Esophagus muscularis mucosa (tissue), 3 donors: ENCODE data around the gene PTPN6.
"Not testable (repeated sequence)": the region's sequence is repeated elsewhere in the genome, so short reads cannot be mapped to it uniquely, and the experiment has no call there.

ENCODE experiments used
- POLR2A ChIP-seq: fragments of 450-650 bp; IDR thresholded peaks from one replicate; pipeline ENCODE4 v1.6.1; 2017; ENCODE audit warnings: antibody characterized with exemption, moderate library complexity, mild to moderate bottlenecking, low read depth
- TF ChIP-seq, protein P1 (sequence below), 3 experiments: fragments of 200-600 bp in 2 of 3; fragments of 450-650 bp in 1 of 3; sonication (generic) in 2 of 3; IDR thresholded peaks; one replicate each; pipeline ENCODE4 v1.5.1; 2017 to 2019; ENCODE audit warnings: antibody characterized with exemption in 3 of 3, mild to moderate bottlenecking in 2 of 3, moderate library complexity in 1 of 3

DNA sequence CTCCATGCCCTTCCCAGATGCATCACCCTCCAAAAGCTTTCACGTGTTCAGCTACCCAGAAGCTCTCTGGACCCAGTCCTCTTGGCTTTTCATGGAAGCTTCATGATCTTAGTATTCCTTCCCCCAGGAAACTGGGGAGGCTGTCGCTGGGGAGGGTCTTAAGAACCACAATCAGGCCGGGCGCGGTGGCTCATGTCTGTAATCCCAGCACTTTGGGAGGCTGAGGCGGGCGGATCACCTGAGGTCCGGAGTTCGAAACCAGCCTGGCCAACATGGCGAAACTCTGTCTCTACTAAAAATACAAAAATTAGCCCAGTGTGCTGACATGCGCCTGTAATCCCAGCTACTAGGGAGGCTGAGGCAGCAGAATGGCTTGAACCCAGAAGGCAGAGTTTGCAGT lies 43.0 kb upstream of the PTPN6 start:
- not testable (repeated sequence) for TF ChIP-seq POLR2A
- TF ChIP-seq, protein P1, sequence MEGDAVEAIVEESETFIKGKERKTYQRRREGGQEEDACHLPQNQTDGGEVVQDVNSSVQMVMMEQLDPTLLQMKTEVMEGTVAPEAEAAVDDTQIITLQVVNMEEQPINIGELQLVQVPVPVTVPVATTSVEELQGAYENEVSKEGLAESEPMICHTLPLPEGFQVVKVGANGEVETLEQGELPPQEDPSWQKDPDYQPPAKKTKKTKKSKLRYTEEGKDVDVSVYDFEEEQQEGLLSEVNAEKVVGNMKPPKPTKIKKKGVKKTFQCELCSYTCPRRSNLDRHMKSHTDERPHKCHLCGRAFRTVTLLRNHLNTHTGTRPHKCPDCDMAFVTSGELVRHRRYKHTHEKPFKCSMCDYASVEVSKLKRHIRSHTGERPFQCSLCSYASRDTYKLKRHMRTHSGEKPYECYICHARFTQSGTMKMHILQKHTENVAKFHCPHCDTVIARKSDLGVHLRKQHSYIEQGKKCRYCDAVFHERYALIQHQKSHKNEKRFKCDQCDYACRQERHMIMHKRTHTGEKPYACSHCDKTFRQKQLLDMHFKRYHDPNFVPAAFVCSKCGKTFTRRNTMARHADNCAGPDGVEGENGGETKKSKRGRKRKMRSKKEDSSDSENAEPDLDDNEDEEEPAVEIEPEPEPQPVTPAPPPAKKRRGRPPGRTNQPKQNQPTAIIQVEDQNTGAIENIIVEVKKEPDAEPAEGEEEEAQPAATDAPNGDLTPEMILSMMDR (IDR thresholded peaks at IDR 0.05): not testable (repeated sequence)
